Fibroblast of lung (primary cell): Measurements from ENCODE around the gene ABCA2. TPM values are rescaled to one million over a fixed set of nuclear protein-coding genes. Genes with fewer than 3 reads are reported as not detected.

Experiments
- DNase-seq, 2 donors: peaks; one replicate each; pipeline versions ENCODE4 v3.0.0 to v3.0.0-alpha.2; 2010; ENCODE audit warnings: low read depth in 2 of 2
- H2AFZ ChIP-seq: 2 replicates; pipeline ENCODE4 v1.5.1; 2012; ENCODE audit warnings: low read length, control low read depth, inconsistent platforms
- H3K27ac ChIP-seq: 2 replicates; pipeline ENCODE4 v1.5.1; 2011; ENCODE audit warnings: low read length, control low read depth; ENCODE audit not compliant: insufficient read depth
- H3K27me3 ChIP-seq: 2 replicates; pipeline ENCODE4 v1.5.1; 2011; ENCODE audit warnings: mild to moderate bottlenecking, low read length; ENCODE audit not compliant: control insufficient read depth, insufficient read depth
- H3K36me3 ChIP-seq: 2 replicates; pipeline ENCODE4 v1.5.1; 2011; ENCODE audit warnings: low read length; ENCODE audit not compliant: control insufficient read depth, insufficient read depth
- H3K4me1 ChIP-seq: 2 replicates; pipeline ENCODE4 v1.5.1; 2011; ENCODE audit warnings: low read length; ENCODE audit not compliant: control insufficient read depth, insufficient read depth; ENCODE audit errors: extremely low read depth
- H3K4me2 ChIP-seq: 2 replicates; pipeline ENCODE4 v1.5.1; 2011; ENCODE audit warnings: low read length, control low read depth; ENCODE audit not compliant: insufficient read depth; ENCODE audit errors: extremely low read depth
- H3K4me3 ChIP-seq, 4 experiments: fragments of 200-600 bp in 1 of 4; sonication (generic) in 1 of 4; replicated peaks in 1 of 4; 2 replicates each; pipeline ENCODE4 v1.5.1; 2011 to 2016; ENCODE audit warnings: low read length in 4 of 4, low read depth in 3 of 4, mild to moderate bottlenecking in 3 of 4, control low read depth in 2 of 4, inconsistent platforms in 1 of 4, mixed read lengths in 1 of 4; ENCODE audit not compliant: insufficient read depth in 1 of 4; ENCODE audit errors: control extremely low read depth in 1 of 4
- H3K79me2 ChIP-seq: 2 replicates; pipeline ENCODE4 v1.5.1; 2012; ENCODE audit warnings: mild to moderate bottlenecking, low read length, inconsistent platforms; ENCODE audit not compliant: control insufficient read depth, insufficient read depth
- H3K9ac ChIP-seq: 2 replicates; pipeline ENCODE4 v1.5.1; 2011; ENCODE audit warnings: mild to moderate bottlenecking, low read length, control low read depth; ENCODE audit not compliant: insufficient read depth
- H3K9me3 ChIP-seq: 2 replicates; pipeline ENCODE4 v1.5.1; 2012; ENCODE audit warnings: low read depth, low read length; ENCODE audit not compliant: control insufficient read depth, insufficient read depth
- H4K20me1 ChIP-seq: 2 replicates; pipeline ENCODE4 v1.5.1; 2011; ENCODE audit warnings: low read length; ENCODE audit not compliant: control insufficient read depth, insufficient read depth; ENCODE audit errors: extremely low read depth
- EZH2 ChIP-seq: IDR thresholded peaks from 2 replicates; pipeline ENCODE4 v1.5.1; 2012; ENCODE audit warnings: low read length, control low read depth, mild to moderate bottlenecking; ENCODE audit errors: missing control alignments
- polyA plus RNA-seq, 2 donors: library from polyadenylated mRNA; depleted of rRNA in 1 of 2; stranded (reverse) in 1 of 2; unstranded in 1 of 2; fragments of >200 nt; gene quantifications; 2 replicates each; pipeline ENCODE4 v1.2.1, GENCODE V29; 2011 to 2012; ENCODE audit warnings: missing spikeins in 1 of 2
- total RNA-seq: library from RNA; depleted of rRNA; stranded (reverse); fragments of >200 nt; gene quantifications from 2 replicates; pipeline ENCODE4 v1.2.1, GENCODE V29; 2014
- TF ChIP-seq, protein P1 (sequence below), 2 donors: IDR thresholded peaks in 1 of 2; conservative IDR thresholded peaks in 1 of 2; 1 replicate in 1 of 2; 2 replicates in 1 of 2; pipeline ENCODE4 v1.5.1; 2011 to 2012; ENCODE audit warnings: low read length in 2 of 2, control low read depth in 1 of 2, inconsistent platforms in 1 of 2, low read depth in 1 of 2, mild to moderate bottlenecking in 1 of 2

ABCA2 gene
- total and polyA plus RNA-seq, 2 donors (not counting 1 experiment from before 2014, with no cell fraction given), result 8.5 to 21.8 TPM

DNA sequence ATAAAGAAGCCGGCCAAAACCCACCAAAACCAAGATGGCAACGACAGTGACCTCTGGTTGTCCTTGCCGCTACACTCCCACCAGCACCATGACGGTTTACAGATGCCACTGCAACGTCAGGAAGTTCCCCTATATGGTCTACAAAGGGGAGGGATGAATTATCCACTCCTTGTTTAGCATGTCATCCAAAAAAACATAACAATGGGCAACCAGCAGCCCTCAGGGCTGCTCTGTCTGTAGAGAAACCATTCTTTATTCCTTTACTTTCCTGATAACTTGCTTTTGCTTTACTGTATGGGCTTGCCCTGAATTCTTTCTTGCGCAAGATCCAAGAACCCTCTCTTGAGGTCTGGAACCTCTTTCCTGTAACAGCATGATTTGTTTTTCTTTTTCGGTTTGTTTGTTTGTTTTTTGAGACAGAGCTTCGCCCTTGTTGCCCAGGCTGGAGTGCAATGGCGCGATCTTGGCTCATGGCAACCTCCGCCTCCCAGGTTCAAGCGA, 47.3 kb upstream of the ABCA2 start:
- no peak overlapping the region for H3K9ac ChIP-seq
- H3K36me3 ChIP-seq, result peaks cover 18% of the 10 kb centered on the region
- no peaks in the 10 kb centered on the region for H3K27me3 ChIP-seq
- TF ChIP-seq, protein P1, sequence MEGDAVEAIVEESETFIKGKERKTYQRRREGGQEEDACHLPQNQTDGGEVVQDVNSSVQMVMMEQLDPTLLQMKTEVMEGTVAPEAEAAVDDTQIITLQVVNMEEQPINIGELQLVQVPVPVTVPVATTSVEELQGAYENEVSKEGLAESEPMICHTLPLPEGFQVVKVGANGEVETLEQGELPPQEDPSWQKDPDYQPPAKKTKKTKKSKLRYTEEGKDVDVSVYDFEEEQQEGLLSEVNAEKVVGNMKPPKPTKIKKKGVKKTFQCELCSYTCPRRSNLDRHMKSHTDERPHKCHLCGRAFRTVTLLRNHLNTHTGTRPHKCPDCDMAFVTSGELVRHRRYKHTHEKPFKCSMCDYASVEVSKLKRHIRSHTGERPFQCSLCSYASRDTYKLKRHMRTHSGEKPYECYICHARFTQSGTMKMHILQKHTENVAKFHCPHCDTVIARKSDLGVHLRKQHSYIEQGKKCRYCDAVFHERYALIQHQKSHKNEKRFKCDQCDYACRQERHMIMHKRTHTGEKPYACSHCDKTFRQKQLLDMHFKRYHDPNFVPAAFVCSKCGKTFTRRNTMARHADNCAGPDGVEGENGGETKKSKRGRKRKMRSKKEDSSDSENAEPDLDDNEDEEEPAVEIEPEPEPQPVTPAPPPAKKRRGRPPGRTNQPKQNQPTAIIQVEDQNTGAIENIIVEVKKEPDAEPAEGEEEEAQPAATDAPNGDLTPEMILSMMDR (conservative IDR thresholded peaks at IDR 0.05 in 1 of 2, IDR thresholded peaks at IDR 0.05 in 1 of 2; ENCODE audit: low read depth in 1 of 2, low read length in 2 of 2), result no peak
- no peak for TF ChIP-seq EZH2
- H3K4me1 ChIP-seq, result peaks cover 13% of the 10 kb centered on the region
- no peaks in the 10 kb centered on the region for H3K9me3 ChIP-seq
- H3K27ac ChIP-seq, result no peak overlapping the region
- H2AFZ ChIP-seq, result no peak overlapping the region
- H3K4me3 ChIP-seq, result no peak overlapping the region
- peaks cover 22% of the 10 kb centered on the region for H3K79me2 ChIP-seq
- no peaks in the 10 kb centered on the region for H4K20me1 ChIP-seq
- no peak overlapping the region for H3K4me2 ChIP-seq
- no peak for DNase-seq

DNA sequence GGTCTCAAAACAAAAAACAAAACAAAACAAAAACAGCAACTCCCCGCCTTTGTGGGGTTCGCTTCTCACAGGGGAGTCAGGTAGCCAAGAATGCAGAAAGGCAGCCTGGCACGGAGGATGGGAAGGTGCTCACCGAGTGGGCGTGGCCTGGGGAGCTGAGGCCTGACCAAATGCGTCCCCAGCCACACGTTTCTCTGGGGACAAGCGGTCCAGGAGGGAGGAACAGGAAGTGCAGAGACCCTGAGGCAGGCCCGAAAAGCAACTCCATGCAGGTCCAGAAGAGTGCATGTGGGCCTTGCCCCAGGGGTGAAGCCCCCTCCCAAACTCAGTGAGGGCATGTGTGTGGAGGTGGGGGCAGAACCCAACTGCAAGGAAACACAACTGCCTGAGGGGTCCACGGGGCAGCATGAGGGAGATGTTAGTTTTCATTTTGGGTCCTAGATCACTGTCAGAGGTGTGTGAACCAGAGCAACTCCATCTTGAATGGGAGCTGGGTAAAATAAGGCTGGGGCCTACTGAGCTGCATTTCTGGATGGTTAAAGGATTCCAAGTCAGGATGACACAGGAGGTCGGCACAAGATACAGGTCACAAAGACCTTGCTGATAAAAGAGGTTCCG, 46.7 kb upstream of the ABCA2 start:
- H3K4me3 ChIP-seq, result no peak overlapping the region
- TF ChIP-seq EZH2, result no peak
- TF ChIP-seq, protein P1 (conservative IDR thresholded peaks at IDR 0.05 in 1 of 2, IDR thresholded peaks at IDR 0.05 in 1 of 2; ENCODE audit: low read depth in 1 of 2, low read length in 2 of 2), result no peak
- peaks cover 14% of the 10 kb centered on the region for H3K36me3 ChIP-seq
- H3K9me3 ChIP-seq, result no peaks in the 10 kb centered on the region
- H3K9ac ChIP-seq, result no peak overlapping the region
- no peak overlapping the region for H2AFZ ChIP-seq
- peaks cover 18% of the 10 kb centered on the region for H3K79me2 ChIP-seq
- no peaks in the 10 kb centered on the region for H4K20me1 ChIP-seq
- peaks cover 13% of the 10 kb centered on the region for H3K4me1 ChIP-seq
- no peak overlapping the region for H3K4me2 ChIP-seq
- H3K27ac ChIP-seq, result no peak overlapping the region
- H3K27me3 ChIP-seq, result no peaks in the 10 kb centered on the region
- DNase-seq, result no peak

DNA sequence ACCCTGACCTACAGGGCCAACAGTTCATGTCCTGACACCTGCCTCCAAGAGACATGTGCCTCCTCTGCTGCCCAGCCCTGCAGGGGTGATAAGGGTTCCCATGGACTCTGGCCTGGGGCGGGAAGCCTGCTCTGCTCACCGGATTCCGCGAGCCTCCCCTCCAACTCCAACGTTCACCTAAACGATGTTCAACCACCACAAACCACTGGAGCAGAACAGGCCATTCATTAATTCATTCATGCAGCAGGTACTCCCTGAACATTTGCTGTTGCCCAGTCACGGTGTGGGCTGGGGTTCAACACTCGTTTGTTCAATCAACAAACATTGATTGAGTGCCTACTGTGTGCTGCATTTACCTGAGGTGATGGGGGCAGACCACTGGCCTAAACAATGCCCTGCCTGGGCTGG, 46.0 kb upstream of the ABCA2 start:
- H3K4me1 ChIP-seq, result peaks cover 18% of the 10 kb centered on the region
- H4K20me1 ChIP-seq, result no peaks in the 10 kb centered on the region
- no peak for DNase-seq
- TF ChIP-seq EZH2, result no peak
- TF ChIP-seq, protein P1 (conservative IDR thresholded peaks at IDR 0.05 in 1 of 2, IDR thresholded peaks at IDR 0.05 in 1 of 2; ENCODE audit: low read depth in 1 of 2, low read length in 2 of 2), result no peak
- no peak overlapping the region for H2AFZ ChIP-seq
- no peak overlapping the region for H3K4me3 ChIP-seq
- H3K9ac ChIP-seq, result no peak overlapping the region
- H3K4me2 ChIP-seq, result no peak overlapping the region
- H3K79me2 ChIP-seq, result peaks cover 11% of the 10 kb centered on the region
- H3K9me3 ChIP-seq, result no peaks in the 10 kb centered on the region
- H3K36me3 ChIP-seq, result peaks cover 7% of the 10 kb centered on the region
- no peaks in the 10 kb centered on the region for H3K27me3 ChIP-seq
- no peak overlapping the region for H3K27ac ChIP-seq
